ENCODE data around the gene PCDHB15.
"Not testable (repeated sequence)": the region's sequence is repeated elsewhere in the genome, so short reads cannot be mapped to it uniquely, and the experiment has no call there.

Gene PCDHB15

DNA sequence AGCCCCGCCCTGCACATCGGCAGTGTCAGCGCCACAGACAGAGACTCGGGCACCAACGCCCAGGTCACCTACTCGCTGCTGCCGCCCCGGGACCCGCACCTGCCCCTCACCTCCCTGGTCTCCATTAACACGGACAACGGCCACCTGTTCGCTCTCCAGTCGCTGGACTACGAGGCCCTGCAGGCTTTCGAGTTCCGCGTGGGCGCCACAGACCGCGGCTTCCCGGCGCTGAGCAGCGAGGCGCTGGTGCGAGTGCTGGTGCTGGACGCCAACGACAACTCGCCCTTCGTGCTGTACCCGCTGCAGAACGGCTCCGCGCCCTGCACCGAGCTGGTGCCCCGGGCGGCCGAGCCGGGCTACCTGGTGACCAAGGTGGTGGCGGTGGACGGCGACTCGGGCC is 1.8 kb downstream of the PCDHB15 start:
- H3K4me1 ChIP-seq (ENCODE audit: control insufficient read depth in 5 of 5, insufficient read depth in 5 of 5, low read length in 5 of 5); H3K9ac ChIP-seq (ENCODE audit: low read length in 5 of 5); H3K36me3 ChIP-seq (ENCODE audit: control insufficient read depth in 5 of 5, insufficient read depth in 5 of 5, low read length in 5 of 5); H3K27me3 ChIP-seq (ENCODE audit: control insufficient read depth in 5 of 5, insufficient read depth in 4 of 5, low read length in 5 of 5); H3K27ac ChIP-seq (ENCODE audit: low read depth, low read length): not testable (repeated sequence)
- H3K4me3 ChIP-seq (ENCODE audit: low read depth in 1 of 5, low read length in 5 of 5): peak overlapping the region in 2 of 5 donors; percentile 62 to 64
- H3K9me3 ChIP-seq (ENCODE audit: control insufficient read depth in 5 of 5, low read length in 5 of 5): peaks cover 56 to 94% (median 77%) of the 10 kb centered on the region in 5 donors

DNA sequence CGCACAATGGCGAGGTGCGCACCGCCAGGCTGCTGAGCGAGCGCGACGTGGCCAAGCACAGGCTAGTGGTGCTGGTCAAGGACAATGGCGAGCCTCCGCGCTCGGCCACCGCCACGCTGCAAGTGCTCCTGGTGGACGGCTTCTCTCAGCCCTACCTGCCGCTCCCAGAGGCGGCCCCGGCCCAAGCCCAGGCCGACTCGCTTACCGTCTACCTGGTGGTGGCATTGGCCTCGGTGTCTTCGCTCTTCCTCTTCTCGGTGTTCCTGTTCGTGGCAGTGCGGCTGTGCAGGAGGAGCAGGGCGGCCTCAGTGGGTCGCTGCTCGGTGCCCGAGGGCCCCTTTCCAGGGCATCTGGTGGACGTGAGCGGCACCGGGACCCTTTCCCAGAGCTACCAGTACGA is 2.2 kb downstream of the PCDHB15 start:
- H3K4me1 ChIP-seq (ENCODE audit: control insufficient read depth in 5 of 5, insufficient read depth in 5 of 5, low read length in 5 of 5); H3K27me3 ChIP-seq (ENCODE audit: control insufficient read depth in 5 of 5, insufficient read depth in 4 of 5, low read length in 5 of 5); H3K27ac ChIP-seq (ENCODE audit: low read depth, low read length); H3K9ac ChIP-seq (ENCODE audit: low read length in 5 of 5); H3K36me3 ChIP-seq (ENCODE audit: control insufficient read depth in 5 of 5, insufficient read depth in 5 of 5, low read length in 5 of 5): not testable (repeated sequence)
- H3K4me3 ChIP-seq (ENCODE audit: low read depth in 1 of 5, low read length in 5 of 5): peak overlapping the region in 2 of 5 donors; percentile 38 to 62
- H3K9me3 ChIP-seq (ENCODE audit: control insufficient read depth in 5 of 5, low read length in 5 of 5): peaks cover 56 to 96% (median 79%) of the 10 kb centered on the region in 5 donors

DNA sequence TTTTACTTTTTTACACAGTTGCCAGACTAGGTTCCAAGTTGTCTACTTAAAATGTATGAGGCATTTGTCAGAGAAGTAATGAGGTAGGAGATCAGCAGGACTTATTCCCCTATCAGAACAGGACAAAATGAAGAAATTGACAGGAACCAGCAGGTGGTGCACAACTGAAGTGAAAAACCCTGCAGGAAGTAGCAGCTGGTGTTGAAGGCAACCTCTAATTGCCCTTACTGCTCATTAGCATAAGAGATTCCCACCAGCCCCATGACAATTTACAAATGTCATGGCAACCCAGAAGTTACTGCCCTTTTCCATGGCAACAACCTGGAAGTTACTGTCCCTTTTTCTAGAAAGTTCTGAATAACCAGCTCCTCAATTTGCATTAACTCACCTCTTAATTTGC is 5.4 kb downstream of the PCDHB15 start:
- peaks cover 0 to 2% (median 0%) of the 10 kb centered on the region in 5 donors for H3K4me1 ChIP-seq (ENCODE audit: control insufficient read depth in 5 of 5, insufficient read depth in 5 of 5, low read length in 5 of 5)

DNA sequence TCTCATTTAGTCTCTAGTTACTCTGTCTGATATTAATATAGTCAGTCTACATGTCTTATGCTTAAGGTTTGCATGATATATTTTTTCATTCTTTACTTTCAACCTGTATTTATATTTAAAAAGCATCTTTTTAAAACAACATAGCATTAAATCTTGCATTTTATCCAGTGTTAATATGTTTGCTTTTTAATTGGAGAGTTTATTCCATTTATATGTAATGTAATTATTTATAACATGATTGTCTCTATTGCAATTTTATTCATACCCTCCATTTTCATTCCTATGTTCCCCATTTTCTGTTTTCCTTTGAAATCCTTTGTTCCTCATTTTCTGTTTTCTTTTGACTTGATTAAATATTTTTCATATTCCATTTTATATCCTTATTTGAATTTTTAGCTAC is 13.3 kb downstream of the PCDHB15 start:
- Histone ChIP-seq H3K9me3 (ENCODE audit: control insufficient read depth in 5 of 5, low read length in 5 of 5) (peaks cover 76 to 100% (median 93%) of the 10 kb centered on the region in 5 donors), H3K36me3 (ENCODE audit: control insufficient read depth in 5 of 5, insufficient read depth in 5 of 5, low read length in 5 of 5) (no peaks in the 10 kb centered on the region), H3K4me3 (ENCODE audit: low read depth in 1 of 5, low read length in 5 of 5) (peak overlapping the region in 3 of 5 donors; percentile 9 to 60 (median 26)), H3K9ac (ENCODE audit: low read length in 5 of 5) (no peak overlapping the region), H3K27ac (ENCODE audit: low read depth, low read length) (no peak overlapping the region), H3K4me1 (ENCODE audit: control insufficient read depth in 5 of 5, insufficient read depth in 5 of 5, low read length in 5 of 5) (no peaks in the 10 kb centered on the region), H3K27me3 (ENCODE audit: control insufficient read depth in 5 of 5, insufficient read depth in 4 of 5, low read length in 5 of 5) (no peaks in the 10 kb centered on the region)

More for the DNA sequence above, 5.4 kb downstream of the PCDHB15 start:
- Histone ChIP-seq H3K9me3 (ENCODE audit: control insufficient read depth in 5 of 5, low read length in 5 of 5) (peaks cover 74 to 97% (median 95%) of the 10 kb centered on the region in 5 donors), H3K36me3 (ENCODE audit: control insufficient read depth in 5 of 5, insufficient read depth in 5 of 5, low read length in 5 of 5) (no peaks in the 10 kb centered on the region), H3K27ac (ENCODE audit: low read depth, low read length) (no peak overlapping the region), H3K27me3 (ENCODE audit: control insufficient read depth in 5 of 5, insufficient read depth in 4 of 5, low read length in 5 of 5) (no peaks in the 10 kb centered on the region), H3K9ac (ENCODE audit: low read length in 5 of 5) (no peak overlapping the region), H3K4me3 (ENCODE audit: low read depth in 1 of 5, low read length in 5 of 5) (peak overlapping the region in 4 of 5 donors; percentile 26 to 47 (median 32))

DNA sequence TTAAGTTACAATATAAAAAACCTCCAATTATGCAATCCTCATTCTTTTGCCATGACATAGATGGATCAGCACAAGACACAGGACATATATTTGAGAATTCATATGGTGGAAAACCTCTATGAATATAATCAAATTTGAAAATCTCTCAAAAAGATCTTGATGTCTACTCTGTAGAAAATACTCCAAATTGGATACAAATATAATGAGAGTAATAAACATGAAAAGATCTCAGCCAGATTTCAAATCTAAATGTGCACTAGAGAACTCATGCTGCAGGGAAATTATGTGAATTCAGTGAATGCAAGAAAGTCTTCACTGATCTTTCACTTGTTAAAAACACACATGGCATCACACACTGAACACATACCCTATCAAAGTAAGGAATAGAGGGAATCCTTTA is 13.8 kb downstream of the PCDHB15 start:
- H3K4me1 ChIP-seq (ENCODE audit: control insufficient read depth in 5 of 5, insufficient read depth in 5 of 5, low read length in 5 of 5): no peaks in the 10 kb centered on the region
- H3K4me3 ChIP-seq (ENCODE audit: low read depth in 1 of 5, low read length in 5 of 5): peak overlapping the region; percentile 7 to 60 (median 24)
- H3K9ac ChIP-seq (ENCODE audit: low read length in 5 of 5): no peak overlapping the region
- H3K27me3 ChIP-seq (ENCODE audit: control insufficient read depth in 5 of 5, insufficient read depth in 4 of 5, low read length in 5 of 5): no peaks in the 10 kb centered on the region
- peaks cover 0 to 1% (median 0%) of the 10 kb centered on the region in 5 donors for H3K36me3 ChIP-seq (ENCODE audit: control insufficient read depth in 5 of 5, insufficient read depth in 5 of 5, low read length in 5 of 5)
- peaks cover 73 to 100% (median 93%) of the 10 kb centered on the region in 5 donors for H3K9me3 ChIP-seq (ENCODE audit: control insufficient read depth in 5 of 5, low read length in 5 of 5)
- H3K27ac ChIP-seq (ENCODE audit: low read depth, low read length): no peak overlapping the region

DNA sequence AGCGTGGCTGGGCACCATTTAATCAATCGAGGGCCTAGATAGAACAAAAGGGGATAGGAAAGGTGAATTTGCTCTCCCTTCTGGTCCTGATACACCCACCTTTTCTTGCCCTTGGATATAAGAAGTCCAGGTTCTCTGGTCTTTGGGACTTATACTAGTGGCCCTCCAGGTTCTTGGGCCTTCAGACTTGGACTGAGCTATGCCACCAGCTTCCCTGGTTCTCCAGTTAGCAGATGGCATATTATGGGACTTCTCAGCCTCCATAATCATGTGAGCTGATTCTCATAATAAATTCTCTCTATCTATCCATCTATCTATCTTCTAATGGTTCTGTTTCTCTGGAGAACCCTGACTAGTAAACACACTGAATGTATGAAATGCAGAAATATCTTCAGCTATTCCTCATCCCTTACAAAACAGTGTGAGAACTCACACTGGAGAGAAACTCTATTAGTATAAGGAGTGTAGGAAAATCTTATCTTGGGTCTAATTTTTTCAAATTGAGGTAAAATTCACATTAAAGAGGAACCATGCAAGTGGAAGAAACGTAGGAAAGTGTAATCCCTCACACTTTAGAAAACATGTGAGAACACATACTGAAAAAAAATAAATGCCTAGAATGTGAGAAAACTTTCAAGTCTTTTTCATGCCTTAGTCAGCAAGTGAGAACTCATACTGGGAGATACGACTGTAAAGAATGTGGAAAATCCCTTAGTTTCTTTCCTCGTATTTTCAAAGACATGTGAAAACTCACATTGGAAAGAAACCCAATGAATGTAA is 15.5 kb downstream of the PCDHB15 start:
- Histone ChIP-seq H3K9me3 (ENCODE audit: control insufficient read depth in 5 of 5, low read length in 5 of 5) (peaks cover 70 to 100% (median 92%) of the 10 kb centered on the region in 5 donors), H3K27ac (ENCODE audit: low read depth, low read length) (no peak overlapping the region), H3K27me3 (ENCODE audit: control insufficient read depth in 5 of 5, insufficient read depth in 4 of 5, low read length in 5 of 5) (no peaks in the 10 kb centered on the region), H3K36me3 (ENCODE audit: control insufficient read depth in 5 of 5, insufficient read depth in 5 of 5, low read length in 5 of 5) (peaks cover 0 to 8% (median 0%) of the 10 kb centered on the region in 5 donors), H3K9ac (ENCODE audit: low read length in 5 of 5) (no peak overlapping the region), H3K4me1 (ENCODE audit: control insufficient read depth in 5 of 5, insufficient read depth in 5 of 5, low read length in 5 of 5) (no peaks in the 10 kb centered on the region), H3K4me3 (ENCODE audit: low read depth in 1 of 5, low read length in 5 of 5) (peak overlapping the region; percentile 31 to 54 (median 51))

DNA sequence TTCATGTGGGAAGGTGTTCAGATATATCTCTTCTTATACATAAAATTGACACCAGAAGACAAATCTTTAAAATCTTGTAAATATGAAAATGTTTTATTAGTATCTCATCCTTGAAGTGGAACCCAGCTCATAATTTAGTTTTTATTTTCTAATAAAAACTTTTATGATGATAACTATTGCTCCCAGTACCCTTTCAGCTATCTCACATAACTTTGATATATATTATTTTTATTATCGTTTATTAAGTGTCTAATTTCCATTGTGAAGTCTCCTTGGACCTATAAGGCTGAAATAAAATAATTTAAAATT is 16.0 kb downstream of the PCDHB15 start:
- peaks cover 0 to 11% (median 0%) of the 10 kb centered on the region in 5 donors for H3K36me3 ChIP-seq (ENCODE audit: control insufficient read depth in 5 of 5, insufficient read depth in 5 of 5, low read length in 5 of 5)
- H3K27ac ChIP-seq (ENCODE audit: low read depth, low read length): no peak overlapping the region
- no peaks in the 10 kb centered on the region for H3K27me3 ChIP-seq (ENCODE audit: control insufficient read depth in 5 of 5, insufficient read depth in 4 of 5, low read length in 5 of 5)
- no peak overlapping the region for H3K9ac ChIP-seq (ENCODE audit: low read length in 5 of 5)
- peaks cover 71 to 100% (median 92%) of the 10 kb centered on the region in 5 donors for H3K9me3 ChIP-seq (ENCODE audit: control insufficient read depth in 5 of 5, low read length in 5 of 5)
- no peaks in the 10 kb centered on the region for H3K4me1 ChIP-seq (ENCODE audit: control insufficient read depth in 5 of 5, insufficient read depth in 5 of 5, low read length in 5 of 5)
- H3K4me3 ChIP-seq (ENCODE audit: low read depth in 1 of 5, low read length in 5 of 5): peak overlapping the region in 2 of 5 donors; percentile 51 to 62

DNA sequence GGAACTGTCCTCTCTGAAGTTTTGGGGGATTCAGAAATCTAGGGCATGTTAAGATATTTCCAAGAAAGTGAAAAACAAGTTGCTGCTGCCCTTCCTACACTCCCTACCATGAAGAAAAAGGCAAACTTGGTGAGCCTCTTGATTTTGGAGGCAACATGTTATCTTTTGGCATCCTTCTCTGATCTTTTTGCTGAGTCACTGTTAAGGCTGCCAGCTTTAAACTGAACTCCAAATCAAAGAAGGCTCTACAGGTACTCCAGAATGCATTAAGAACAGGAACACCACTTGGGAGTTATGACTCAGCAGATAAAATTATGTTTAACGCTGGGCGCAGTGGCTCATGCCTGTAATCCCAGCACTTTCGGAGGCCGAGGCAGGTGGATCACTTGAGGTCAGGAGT is 24.0 kb downstream of the PCDHB15 start:
- Histone ChIP-seq H3K9me3 (ENCODE audit: control insufficient read depth in 5 of 5, low read length in 5 of 5) (peaks cover 65 to 99% (median 95%) of the 10 kb centered on the region in 5 donors), H3K27ac (ENCODE audit: low read depth, low read length) (no peak overlapping the region), H3K4me3 (ENCODE audit: low read depth in 1 of 5, low read length in 5 of 5) (peak overlapping the region in 4 of 5 donors; percentile 21 to 45 (median 38)), H3K9ac (ENCODE audit: low read length in 5 of 5) (no peak overlapping the region), H3K27me3 (ENCODE audit: control insufficient read depth in 5 of 5, insufficient read depth in 4 of 5, low read length in 5 of 5) (no peaks in the 10 kb centered on the region), H3K36me3 (ENCODE audit: control insufficient read depth in 5 of 5, insufficient read depth in 5 of 5, low read length in 5 of 5) (peaks cover 0 to 18% (median 0%) of the 10 kb centered on the region in 5 donors), H3K4me1 (ENCODE audit: control insufficient read depth in 5 of 5, insufficient read depth in 5 of 5, low read length in 5 of 5) (no peaks in the 10 kb centered on the region)

DNA sequence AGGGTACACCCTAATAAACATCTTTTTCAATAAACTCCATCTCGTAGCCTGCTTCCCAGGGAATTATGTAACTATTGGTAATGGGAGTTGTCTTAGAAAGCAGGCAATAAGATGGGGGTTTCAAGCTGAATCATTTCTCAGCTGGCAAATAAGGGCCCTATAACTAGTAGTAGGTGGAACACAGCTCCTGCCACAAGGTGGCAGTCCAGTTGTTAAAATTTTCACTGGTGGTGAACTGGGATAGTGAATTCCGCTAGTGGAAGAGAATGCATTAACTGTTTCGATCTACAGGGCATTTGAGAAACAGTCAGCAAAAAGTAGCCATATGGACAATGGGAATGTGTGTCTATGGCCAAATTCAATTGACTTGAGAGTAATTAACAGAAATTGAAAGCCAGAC is 27.7 kb downstream of the PCDHB15 start:
- Histone ChIP-seq H3K9me3 (ENCODE audit: control insufficient read depth in 5 of 5, low read length in 5 of 5) (peaks cover 56 to 95% (median 89%) of the 10 kb centered on the region in 5 donors), H3K27ac (ENCODE audit: low read depth, low read length) (no peak overlapping the region), H3K27me3 (ENCODE audit: control insufficient read depth in 5 of 5, insufficient read depth in 4 of 5, low read length in 5 of 5) (no peaks in the 10 kb centered on the region), H3K4me3 (ENCODE audit: low read depth in 1 of 5, low read length in 5 of 5) (peak overlapping the region in 4 of 5 donors; percentile 42 to 56 (median 52)), H3K36me3 (ENCODE audit: control insufficient read depth in 5 of 5, insufficient read depth in 5 of 5, low read length in 5 of 5) (peaks cover 0 to 7% (median 0%) of the 10 kb centered on the region in 5 donors), H3K4me1 (ENCODE audit: control insufficient read depth in 5 of 5, insufficient read depth in 5 of 5, low read length in 5 of 5) (no peaks in the 10 kb centered on the region), H3K9ac (ENCODE audit: low read length in 5 of 5) (no peak overlapping the region)

DNA sequence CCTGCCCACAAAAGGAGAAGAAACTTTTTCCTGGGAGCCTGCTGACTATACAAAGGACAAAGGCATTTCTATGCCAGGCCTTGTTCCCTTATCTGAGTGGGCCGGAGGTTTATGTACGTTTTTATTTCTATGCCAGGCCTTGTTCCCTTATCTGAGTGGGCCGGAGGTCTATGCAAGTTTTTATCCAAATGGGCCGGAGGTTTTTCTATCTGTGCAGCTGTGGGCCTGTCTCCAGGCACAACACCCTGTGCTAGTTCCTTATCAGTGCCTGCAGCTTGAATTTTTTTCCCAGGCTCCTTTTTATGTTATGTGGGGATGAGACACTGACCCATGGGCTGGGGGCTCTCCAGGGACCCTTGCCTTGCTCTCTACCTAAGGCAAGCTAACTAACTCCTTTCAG is 53.2 kb downstream of the PCDHB15 start:
- H3K9me3 ChIP-seq (ENCODE audit: control insufficient read depth in 5 of 5, low read length in 5 of 5): peaks cover 23 to 84% (median 74%) of the 10 kb centered on the region in 5 donors
- no peak overlapping the region for H3K27ac ChIP-seq (ENCODE audit: low read depth, low read length)
- no peaks in the 10 kb centered on the region for H3K4me1 ChIP-seq (ENCODE audit: control insufficient read depth in 5 of 5, insufficient read depth in 5 of 5, low read length in 5 of 5)

More for the DNA sequence above, 53.2 kb downstream of the PCDHB15 start:
- no peak overlapping the region for H3K9ac ChIP-seq (ENCODE audit: low read length in 5 of 5)
- H3K27me3 ChIP-seq (ENCODE audit: control insufficient read depth in 5 of 5, insufficient read depth in 4 of 5, low read length in 5 of 5): no peaks in the 10 kb centered on the region
- H3K4me3 ChIP-seq (ENCODE audit: low read depth in 1 of 5, low read length in 5 of 5): peak overlapping the region in 2 of 5 donors; percentile 7 to 16
- H3K36me3 ChIP-seq (ENCODE audit: control insufficient read depth in 5 of 5, insufficient read depth in 5 of 5, low read length in 5 of 5): peaks cover 0 to 7% (median 0%) of the 10 kb centered on the region in 5 donors
